ENCODE measurements around the gene AMH. TPM values are rescaled to one million over a fixed set of nuclear protein-coding genes. Genes with fewer than 3 reads are reported as not detected.

The AMH gene
- total RNA-seq (2022; extraction: Qiagen RNA extraction) = 8.0 to 17.1 TPM (median 14.7 TPM) in 5 replicates

GRCh38 chr19:2249010-2249866 is at the start of gene AMH:
AMH (plus strand) TSS chr19:2249323; CDS start chr19:2249333, 10 bp downstream.

DNA sequence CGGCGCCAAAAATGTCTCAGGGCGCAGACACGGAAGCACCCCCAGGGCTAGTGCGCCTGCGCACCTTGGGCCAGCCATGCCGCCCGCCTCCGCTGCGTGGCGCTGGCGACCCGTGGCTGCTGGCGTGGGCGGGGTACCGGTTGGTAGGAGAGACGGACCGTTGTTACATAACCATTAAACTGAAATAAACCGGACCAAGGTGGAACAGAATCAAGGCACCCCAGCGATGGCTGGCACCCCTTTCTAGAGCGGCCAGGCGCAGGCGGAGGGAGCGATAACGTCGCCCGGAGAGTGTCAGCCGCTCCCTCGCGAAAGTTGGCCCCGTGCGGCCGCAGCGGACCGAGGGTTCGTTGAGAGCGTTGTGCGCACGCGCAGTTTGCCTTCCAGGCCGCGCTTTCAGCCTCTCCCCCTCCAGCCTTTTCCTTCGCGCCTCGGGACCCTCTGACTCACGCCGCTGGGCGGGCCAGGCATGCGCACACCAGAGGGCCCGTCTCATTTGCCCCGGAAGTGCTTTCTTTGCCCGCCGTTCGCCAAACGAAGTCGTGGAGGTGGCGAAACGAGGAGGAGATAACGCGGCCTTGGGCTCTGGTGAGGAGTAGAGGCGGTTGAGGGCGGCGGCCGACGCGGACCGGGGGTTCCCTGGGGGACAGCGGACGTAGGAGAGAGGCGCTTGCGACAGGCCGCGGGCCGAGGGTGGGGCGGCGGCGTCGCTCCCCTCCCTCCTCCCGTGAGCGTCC is 12.6 kb upstream of the AMH start, which contains the start of the genes PLEKHJ1 and SF3A2:
Gene PLEKHJ1 (minus strand): TSS at position 16 of the 737 bp plus-strand sequence. CDS start 81 bp downstream, outside the sequence.
Gene SF3A2 (plus strand): TSS at position 511 of the 737 bp plus-strand sequence. CDS start 6,595 bp downstream, outside the sequence.

GRCh38 chr19:2255982-2256685 is 7.0 kb downstream of the AMH start, which contains the start of gene JSRP1:
JSRP1 (minus strand) TSS chr19:2256417; CDS start chr19:2255314, 1,103 bp downstream.

GRCh38 chr19:2282062-2282861 is 33.1 kb downstream of the AMH start, which contains the start of gene PEAK3:
PEAK3 (minus strand) TSS chr19:2282175; CDS start chr19:2280931, 1,244 bp downstream.

Other genes with a start within 250 kb of the AMH start
- gene BTBD2, start 233.6 kb upstream of the AMH start, total RNA-seq (2022; extraction: Qiagen RNA extraction) = 35.7 to 46.5 TPM (median 41.7 TPM) in 5 replicates
- 52.0 to 74.0 TPM (median 72.3 TPM) in 5 replicates for gene MKNK2, start 198.1 kb upstream of the AMH start, total RNA-seq (2022; extraction: Qiagen RNA extraction)
- 13.6 to 17.6 TPM (median 13.7 TPM) in 5 replicates for gene MOB3A, start 153.0 kb upstream of the AMH start, total RNA-seq (2022; extraction: Qiagen RNA extraction)
- gene IZUMO4, start 152.4 kb upstream of the AMH start, total RNA-seq (2022; extraction: Qiagen RNA extraction) = 0.36 to 0.90 TPM (median 0.56 TPM) in 5 replicates
- gene AP3D1, start 97.8 kb upstream of the AMH start, total RNA-seq (2022; extraction: Qiagen RNA extraction) = 70.5 to 85.8 TPM (median 77.8 TPM) in 5 replicates
- gene DOT1L, start 85.4 kb upstream of the AMH start, total RNA-seq (2022; extraction: Qiagen RNA extraction) = 11.3 to 16.1 TPM (median 14.8 TPM) in 5 replicates
- gene PLEKHJ1, start 13.0 kb upstream of the AMH start, total RNA-seq (2022; extraction: Qiagen RNA extraction) = 42.8 to 59.8 TPM (median 56.8 TPM) in 5 replicates
- 64.6 to 72.8 TPM (median 68.5 TPM) in 5 replicates for gene SF3A2, start 12.5 kb upstream of the AMH start, total RNA-seq (2022; extraction: Qiagen RNA extraction)
- 0.18 to 0.90 TPM (median 0.75 TPM) in 5 replicates for gene JSRP1, start 7.1 kb downstream of the AMH start, total RNA-seq (2022; extraction: Qiagen RNA extraction)
- 0.09 to 0.18 TPM (median 0.14 TPM) in 5 replicates for gene PEAK3, start 32.9 kb downstream of the AMH start, total RNA-seq (2022; extraction: Qiagen RNA extraction)
- 0.05 to 0.07 TPM in 2 of 5 replicates, not detected in the others for gene LINGO3, start 58.8 kb downstream of the AMH start, total RNA-seq (2022; extraction: Qiagen RNA extraction)
- 123 to 163 TPM (median 155 TPM) in 5 replicates for gene LSM7, start 79.3 kb downstream of the AMH start, total RNA-seq (2022; extraction: Qiagen RNA extraction)
- 16.0 to 21.2 TPM (median 18.6 TPM) in 5 replicates for gene SPPL2B, start 79.4 kb downstream of the AMH start, total RNA-seq (2022; extraction: Qiagen RNA extraction)
- 0.03 to 0.10 TPM (median 0.07 TPM) in 4 of 5 replicates, not detected in the other for gene TMPRSS9, start 110.9 kb downstream of the AMH start, total RNA-seq (2022; extraction: Qiagen RNA extraction)
- 49.2 to 136 TPM (median 119 TPM) in 5 replicates for gene TIMM13, start 178.3 kb downstream of the AMH start, total RNA-seq (2022; extraction: Qiagen RNA extraction)
- gene LMNB2, start 207.6 kb downstream of the AMH start, total RNA-seq (2022; extraction: Qiagen RNA extraction) = 73.2 to 82.6 TPM (median 76.0 TPM) in 5 replicates
- 102 to 127 TPM (median 110 TPM) in 5 replicates for gene GADD45B, start 226.8 kb downstream of the AMH start, total RNA-seq (2022; extraction: Qiagen RNA extraction)